Muscle layer of colon (tissue), 2 donors: ENCODE data around the gene CDH2.

Source experiments
- H3K27ac ChIP-seq: one replicate; pipeline ENCODE4 v1.7.0; 2013; ENCODE audit warnings: low read depth, mild to moderate bottlenecking, low read length, moderate library complexity
- H3K27me3 ChIP-seq, 2 donors: one replicate each; pipeline ENCODE4 v1.7.0; 2013; ENCODE audit warnings: low read length in 2 of 2, mild to moderate bottlenecking in 2 of 2; ENCODE audit not compliant: insufficient read depth in 2 of 2, control insufficient read depth in 1 of 2
- H3K36me3 ChIP-seq: one replicate; pipeline ENCODE4 v1.7.0; 2013; ENCODE audit warnings: mild to moderate bottlenecking, low read length; ENCODE audit not compliant: insufficient read depth
- H3K4me1 ChIP-seq: one replicate; pipeline ENCODE4 v1.7.0; 2013; ENCODE audit warnings: mild to moderate bottlenecking, low read length; ENCODE audit not compliant: insufficient read depth
- H3K4me3 ChIP-seq, 2 donors: one replicate each; pipeline ENCODE4 v1.7.0; 2013; ENCODE audit warnings: low read length in 2 of 2, low read depth in 1 of 2, mild to moderate bottlenecking in 1 of 2, moderate library complexity in 1 of 2
- H3K9ac ChIP-seq: one replicate; pipeline ENCODE4 v1.7.0; 2013; ENCODE audit warnings: low read length
- H3K9me3 ChIP-seq: one replicate; pipeline ENCODE4 v1.7.0; 2013; ENCODE audit warnings: mild to moderate bottlenecking, low read length
- donor health status: abdominal sarcoma.
- donor health status: Adenocarcinoma of cecum.

Gene CDH2

DNA sequence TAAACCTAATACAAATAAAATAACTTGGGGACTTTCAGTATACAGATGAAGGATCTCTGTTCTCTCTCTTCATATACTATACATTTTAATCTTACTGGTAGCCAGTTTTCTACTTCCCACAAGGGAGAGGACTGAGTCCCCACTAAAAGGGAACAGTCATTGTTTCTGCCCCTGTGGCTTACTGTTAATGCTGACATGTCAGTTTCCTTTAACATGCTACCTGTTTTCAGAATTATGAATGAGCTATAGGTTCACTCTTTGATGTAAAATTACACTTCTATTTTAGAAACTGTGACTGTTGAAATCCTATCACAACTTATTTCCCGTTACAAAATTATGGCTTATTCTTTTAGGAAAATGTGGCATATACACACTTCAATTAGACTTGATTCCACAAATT lies 207.7 kb downstream of the CDH2 start:
- H3K27ac ChIP-seq: no peak overlapping the region
- H3K9ac ChIP-seq: no peak overlapping the region

DNA sequence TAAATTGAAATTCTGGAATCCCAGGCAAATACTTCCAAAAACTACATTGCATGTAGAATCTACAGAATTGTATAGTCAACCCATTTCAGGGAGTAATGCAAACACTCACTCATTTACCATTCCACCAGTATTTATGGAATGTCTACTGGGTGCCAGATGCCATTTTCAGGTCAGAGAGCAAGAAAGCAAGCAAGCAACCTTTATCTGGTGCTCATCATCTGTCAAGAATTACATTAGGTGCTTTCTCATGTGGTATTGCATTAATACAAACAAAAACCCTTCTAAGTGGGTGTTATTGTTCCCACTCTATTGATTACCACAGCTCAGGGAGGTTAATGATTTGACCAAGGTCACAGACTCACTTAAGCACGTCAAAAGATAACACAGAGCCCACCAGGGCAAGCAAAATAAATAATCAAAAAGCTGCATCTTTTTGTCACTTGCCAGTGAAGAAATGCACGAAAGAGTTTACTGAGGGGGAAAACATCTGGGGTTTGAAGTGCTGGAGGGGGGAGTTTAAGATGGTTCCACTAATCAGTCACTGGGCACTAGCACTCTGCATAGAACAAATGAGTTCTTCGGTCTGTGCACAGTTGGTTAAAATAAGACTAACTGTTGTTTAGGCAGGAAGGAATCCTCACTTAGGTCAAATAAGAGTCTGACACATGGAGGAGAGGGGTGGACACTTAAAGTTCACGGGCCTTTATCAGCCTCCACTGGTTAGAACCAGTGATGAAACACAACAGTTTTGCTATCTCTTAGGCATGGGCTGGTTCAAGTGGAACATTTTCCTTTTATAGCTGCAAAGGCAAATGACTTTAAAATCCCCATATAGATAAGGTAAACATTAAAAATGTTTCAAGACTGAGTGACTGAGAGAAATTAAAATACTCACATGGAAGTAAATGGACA lies 208.8 kb downstream of the CDH2 start:
- Histone ChIP-seq H3K4me1 (no peaks in the 10 kb centered on the region), H3K36me3 (no peaks in the 10 kb centered on the region), H3K27me3 (no peaks in the 10 kb centered on the region), H3K27ac (no peak overlapping the region), H3K4me3 (no peak overlapping the region), H3K9ac (no peak overlapping the region), H3K9me3 (no peaks in the 10 kb centered on the region)

More for the DNA sequence above, 207.7 kb downstream of the CDH2 start:
- Histone ChIP-seq H3K27me3 (no peaks in the 10 kb centered on the region), H3K4me1 (no peaks in the 10 kb centered on the region), H3K9me3 (no peaks in the 10 kb centered on the region), H3K36me3 (no peaks in the 10 kb centered on the region), H3K4me3 (no peak overlapping the region)

DNA sequence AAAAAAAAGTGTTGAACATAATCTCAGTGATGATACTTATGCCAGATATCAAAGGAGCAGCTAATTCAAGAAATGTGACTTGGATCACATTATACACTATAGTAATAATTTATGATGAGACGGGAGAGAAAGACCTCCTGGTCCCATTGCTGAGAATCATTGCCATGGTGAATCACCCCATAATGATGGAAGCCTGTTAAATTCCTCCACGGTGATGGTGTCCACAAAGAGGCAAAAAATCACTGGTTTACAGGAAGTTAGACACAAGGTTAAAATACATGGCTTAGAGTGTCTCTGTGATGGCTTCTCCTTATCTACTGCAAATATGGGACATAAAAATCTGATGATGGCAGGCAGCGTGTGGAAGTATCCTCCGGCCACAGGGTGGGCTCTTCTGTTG lies 210.0 kb downstream of the CDH2 start:
- no peaks in the 10 kb centered on the region for H3K4me1 ChIP-seq
- H3K4me3 ChIP-seq: no peak overlapping the region
- no peak overlapping the region for H3K9ac ChIP-seq
- H3K36me3 ChIP-seq: no peaks in the 10 kb centered on the region
- H3K27ac ChIP-seq: no peak overlapping the region
- no peaks in the 10 kb centered on the region for H3K9me3 ChIP-seq
- no peaks in the 10 kb centered on the region for H3K27me3 ChIP-seq

DNA sequence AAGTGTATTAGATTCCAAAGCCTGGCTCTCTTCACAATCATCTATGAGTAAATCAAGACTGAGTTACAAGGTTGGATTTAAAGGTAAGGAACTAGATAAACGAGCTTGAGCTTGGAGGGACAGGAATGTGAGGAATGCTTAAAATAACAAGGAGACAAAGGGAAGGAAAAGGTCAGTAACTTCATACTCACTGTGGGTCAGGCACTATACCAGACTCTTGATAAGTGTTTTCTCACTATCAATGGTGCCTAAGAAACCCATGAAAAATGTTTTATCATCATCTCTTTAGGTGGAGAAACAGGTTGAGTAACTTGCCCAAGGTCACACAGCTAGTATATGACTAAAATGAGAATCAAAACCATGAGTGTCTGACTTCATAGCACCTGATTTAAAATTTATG lies 212.1 kb downstream of the CDH2 start:
- Histone ChIP-seq H3K36me3 (no peaks in the 10 kb centered on the region), H3K9me3 (no peaks in the 10 kb centered on the region), H3K4me3 (no peak overlapping the region), H3K9ac (no peak overlapping the region), H3K27me3 (no peaks in the 10 kb centered on the region), H3K4me1 (no peaks in the 10 kb centered on the region), H3K27ac (no peak overlapping the region)

DNA sequence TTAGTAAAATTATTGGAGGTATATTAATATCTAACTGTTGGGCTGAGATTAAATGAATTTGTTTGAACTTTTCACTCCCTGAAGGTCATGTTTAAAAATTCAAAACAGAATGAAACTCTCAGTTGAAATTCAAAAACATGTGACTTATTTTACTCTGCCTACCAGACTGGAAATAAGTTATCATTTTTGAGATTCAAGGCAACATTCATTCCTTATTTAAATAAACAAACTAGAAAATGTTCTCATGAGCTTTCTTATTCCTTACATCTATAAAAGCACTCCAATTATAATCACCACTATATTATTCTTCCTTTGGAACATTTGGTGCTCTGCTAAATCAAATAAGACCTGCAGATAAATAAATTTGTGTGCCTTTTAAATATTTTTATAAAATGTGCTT lies 217.8 kb downstream of the CDH2 start:
- Histone ChIP-seq H3K9ac (no peak overlapping the region), H3K36me3 (no peaks in the 10 kb centered on the region), H3K27me3 (no peaks in the 10 kb centered on the region), H3K9me3 (no peaks in the 10 kb centered on the region), H3K4me3 (no peak overlapping the region), H3K4me1 (no peaks in the 10 kb centered on the region), H3K27ac (no peak overlapping the region)

DNA sequence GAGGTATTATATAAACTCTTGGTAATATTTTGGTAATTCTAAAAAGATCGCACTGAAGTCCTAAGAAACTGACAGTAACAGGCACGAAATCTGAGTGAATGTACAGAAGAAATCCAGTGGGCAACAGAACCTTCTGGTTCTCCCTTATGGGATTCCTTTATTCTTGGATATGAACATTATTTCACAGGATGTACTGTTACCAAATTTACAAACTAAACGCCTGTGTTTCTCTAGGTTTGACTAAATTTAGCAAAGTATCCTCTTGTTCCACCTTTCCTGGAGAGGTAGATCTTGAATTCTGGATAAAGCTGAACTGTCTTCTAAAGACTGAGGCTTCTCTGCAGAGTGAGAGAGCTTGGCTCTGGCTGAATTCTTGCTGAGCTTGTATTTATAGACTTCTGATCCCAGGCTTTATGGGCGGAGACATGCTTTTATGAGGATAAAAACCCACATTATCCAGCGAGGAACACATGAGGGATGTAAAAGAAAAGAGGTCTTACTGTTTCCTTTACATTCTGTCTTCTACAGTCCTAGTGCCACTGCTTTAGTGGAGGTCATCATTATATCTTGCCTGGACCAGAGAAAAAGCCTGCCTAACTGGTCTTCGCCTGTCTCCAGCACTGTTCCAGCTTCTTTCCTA lies 220.8 kb downstream of the CDH2 start:
- no peak overlapping the region for H3K27ac ChIP-seq
- no peaks in the 10 kb centered on the region for H3K36me3 ChIP-seq
- H3K4me1 ChIP-seq: no peaks in the 10 kb centered on the region
- no peak overlapping the region for H3K9ac ChIP-seq
- no peaks in the 10 kb centered on the region for H3K9me3 ChIP-seq
- no peaks in the 10 kb centered on the region for H3K27me3 ChIP-seq
- H3K4me3 ChIP-seq: no peak overlapping the region

DNA sequence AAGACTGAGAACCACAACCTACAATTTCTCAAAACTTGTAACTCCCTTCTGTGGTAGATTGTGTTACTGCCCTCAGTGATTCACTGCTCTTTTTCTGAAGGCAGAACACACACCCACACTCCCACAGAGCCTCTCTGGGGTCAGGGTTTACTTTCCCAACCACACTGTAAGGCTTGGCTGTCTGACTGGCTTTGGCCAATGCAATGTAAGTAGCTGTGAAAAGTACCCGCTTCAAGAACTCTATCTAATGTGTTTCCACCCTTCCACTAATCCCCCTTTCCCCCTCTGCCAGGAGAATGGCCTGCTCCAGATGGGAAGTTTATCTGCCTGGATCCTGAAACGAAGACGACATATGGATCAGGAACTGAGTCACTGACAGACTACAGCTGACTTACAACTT lies 222.7 kb downstream of the CDH2 start:
- H3K36me3 ChIP-seq: no peaks in the 10 kb centered on the region
- no peaks in the 10 kb centered on the region for H3K9me3 ChIP-seq
- no peak overlapping the region for H3K4me3 ChIP-seq
- H3K9ac ChIP-seq: no peak overlapping the region
- no peak overlapping the region for H3K27ac ChIP-seq
- H3K4me1 ChIP-seq: no peaks in the 10 kb centered on the region
- no peaks in the 10 kb centered on the region for H3K27me3 ChIP-seq

DNA sequence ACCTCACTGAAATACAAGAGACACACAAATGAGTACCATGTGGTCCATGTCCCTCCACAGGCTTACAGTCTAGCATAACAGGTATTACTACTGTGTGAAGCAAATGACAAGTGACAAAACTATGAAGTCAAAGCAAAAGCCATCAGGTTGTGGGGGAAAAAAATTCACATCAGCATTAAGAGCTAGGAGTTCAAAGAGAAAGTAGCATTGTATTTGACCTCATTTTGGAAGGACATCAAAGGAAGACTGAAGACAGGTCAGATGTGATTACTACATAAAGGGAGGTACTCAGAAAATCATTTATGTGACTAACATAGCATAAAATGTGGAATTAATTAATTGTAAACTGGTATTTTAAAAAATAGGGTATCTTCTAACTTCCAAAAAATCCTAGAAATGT lies 224.2 kb downstream of the CDH2 start:
- no peak overlapping the region for H3K9ac ChIP-seq

DNA sequence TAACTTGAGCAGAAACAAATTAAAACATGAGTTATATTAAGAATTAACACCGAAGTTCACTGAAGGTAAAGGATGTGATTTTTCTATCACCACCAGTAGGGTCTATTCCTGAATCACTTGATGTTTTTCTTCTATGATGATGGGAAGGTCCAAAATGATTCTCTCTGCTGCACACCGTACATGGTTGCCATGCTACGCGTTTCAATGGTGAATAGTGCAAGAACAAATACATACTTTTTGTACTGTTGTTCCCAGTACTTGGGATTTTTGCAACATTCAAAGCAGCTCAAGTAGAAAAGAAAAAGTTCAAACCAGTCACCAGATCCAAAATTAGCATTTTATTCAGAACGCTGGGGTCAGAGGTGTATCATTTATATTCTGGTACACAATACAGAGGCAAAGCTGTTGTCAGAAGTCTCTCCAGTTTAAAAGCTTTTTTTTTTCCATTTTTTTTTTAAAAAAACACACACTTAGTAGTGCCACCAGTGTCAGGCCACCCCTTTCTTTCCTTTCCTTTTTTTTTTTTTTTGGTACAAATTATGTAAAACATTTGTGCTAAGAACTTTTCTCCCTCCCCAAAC lies 226.2 kb downstream of the CDH2 start:
- H3K27ac ChIP-seq: no peak overlapping the region
- H3K9me3 ChIP-seq: no peaks in the 10 kb centered on the region
- no peak overlapping the region for H3K9ac ChIP-seq
- H3K36me3 ChIP-seq: no peaks in the 10 kb centered on the region
- no peaks in the 10 kb centered on the region for H3K27me3 ChIP-seq
- H3K4me1 ChIP-seq: no peaks in the 10 kb centered on the region
- no peak overlapping the region for H3K4me3 ChIP-seq

More for the DNA sequence above, 224.2 kb downstream of the CDH2 start:
- Histone ChIP-seq H3K4me3 (no peak overlapping the region), H3K36me3 (no peaks in the 10 kb centered on the region), H3K4me1 (no peaks in the 10 kb centered on the region), H3K9me3 (no peaks in the 10 kb centered on the region), H3K27ac (no peak overlapping the region), H3K27me3 (no peaks in the 10 kb centered on the region)

DNA sequence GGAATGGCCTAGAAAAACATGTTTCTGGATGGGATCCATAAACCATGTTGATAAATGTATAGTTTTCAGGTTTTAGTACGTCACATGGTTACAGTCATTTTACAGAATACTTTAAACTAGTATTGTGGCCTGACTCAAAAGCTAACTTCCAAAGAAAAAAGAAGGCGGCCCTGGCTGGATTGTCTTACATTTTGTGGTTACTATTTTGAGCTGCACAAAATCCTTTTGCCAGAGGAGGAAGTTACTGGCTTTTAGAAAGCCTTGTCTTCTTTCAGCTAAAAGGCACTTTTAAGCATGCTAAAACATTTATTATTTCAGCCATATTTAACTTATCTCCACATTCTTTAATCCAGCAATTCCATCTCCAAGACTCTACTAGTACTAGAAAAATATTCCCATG lies 227.9 kb downstream of the CDH2 start:
- H3K36me3 ChIP-seq: no peaks in the 10 kb centered on the region
- H3K9me3 ChIP-seq: no peaks in the 10 kb centered on the region
- H3K4me3 ChIP-seq: no peak overlapping the region
- no peak overlapping the region for H3K27ac ChIP-seq
- no peaks in the 10 kb centered on the region for H3K4me1 ChIP-seq
- H3K9ac ChIP-seq: no peak overlapping the region
- no peaks in the 10 kb centered on the region for H3K27me3 ChIP-seq

DNA sequence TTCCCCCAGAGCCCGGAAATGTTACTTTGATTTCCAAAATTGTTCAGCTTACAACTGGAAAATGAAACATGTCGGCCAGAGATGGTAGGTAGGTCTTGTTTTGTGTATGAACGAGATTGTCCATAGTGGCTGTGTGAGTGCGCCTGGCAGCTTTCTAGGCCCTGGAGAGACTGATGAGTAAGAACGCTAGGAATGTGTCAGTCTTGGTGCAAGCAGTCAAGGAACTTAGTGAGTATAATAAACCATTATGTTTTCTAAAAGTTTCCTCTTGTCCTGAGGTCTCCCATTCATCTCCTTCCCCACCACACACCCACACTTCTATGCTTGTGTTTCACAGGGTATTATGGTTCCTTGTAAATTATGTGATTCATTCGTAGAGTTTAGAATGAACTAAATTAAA lies 234.2 kb downstream of the CDH2 start:
- no peak overlapping the region for H3K9ac ChIP-seq
- H3K4me3 ChIP-seq: no peak overlapping the region
- H3K4me1 ChIP-seq: no peaks in the 10 kb centered on the region
- H3K9me3 ChIP-seq: no peaks in the 10 kb centered on the region
- H3K27me3 ChIP-seq: no peaks in the 10 kb centered on the region
- H3K36me3 ChIP-seq: no peaks in the 10 kb centered on the region
- no peak overlapping the region for H3K27ac ChIP-seq
